ENCODE data around the gene AFF3. TPM values are rescaled to one million over a fixed set of nuclear protein-coding genes. Genes with fewer than 3 reads are reported as not detected.

Gene AFF3
- total RNA-seq, 1 experiment from 2014 or later: not detected

DNA sequence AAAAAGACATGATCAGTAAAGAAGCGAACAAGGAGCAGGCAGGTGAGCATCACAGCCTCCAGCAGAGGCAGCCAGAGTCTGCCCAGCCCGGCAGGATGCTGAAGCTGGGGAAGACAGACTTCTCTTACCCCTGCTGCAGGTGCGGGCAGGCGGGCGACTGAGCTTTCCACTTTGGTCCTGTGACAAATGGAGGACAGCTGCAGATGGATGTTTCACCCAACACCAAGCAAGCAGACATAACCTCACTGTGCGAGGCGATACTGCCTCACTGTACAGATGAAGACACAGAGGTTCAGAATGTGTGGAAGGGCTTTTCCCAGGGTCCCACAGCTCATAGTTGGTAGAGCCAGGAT lies 251.0 kb downstream of the AFF3 start:
- intact Hi-C loops (cut with micrococcal nuclease; ENCODE audit: unreplicated experiment): no loop called here
- H3K79me2 ChIP-seq (ENCODE audit: low read depth): no peaks in the 10 kb centered on the region

GRCh38 chr2:99890568-99891427 lies 251.6 kb downstream of the AFF3 start:
- Histone ChIP-seq H3K4me2 (no peak overlapping the region), H4K20me1 (ENCODE audit: insufficient read depth) (no peaks in the 10 kb centered on the region), H2AFZ (no peak overlapping the region), H3K79me2 (ENCODE audit: low read depth) (no peaks in the 10 kb centered on the region), H3F3A (ENCODE audit: insufficient read depth, low read depth) (no peaks in the 10 kb centered on the region), H3K36me3 (ENCODE audit: low read depth) (no peaks in the 10 kb centered on the region), H3K27ac (no peak overlapping the region), H3K9me3 (ENCODE audit: insufficient read depth, low read depth) (no peaks in the 10 kb centered on the region), H3K9me2 (ENCODE audit: insufficient read depth) (no peaks in the 10 kb centered on the region), H3K4me1 (replicated peaks; ENCODE audit: insufficient read depth) (no peaks in the 10 kb centered on the region), H3K27me3 (ENCODE audit: insufficient read depth, low read depth) (peaks cover 80% of the 10 kb centered on the region), H3K4me3 (no peak overlapping the region)
- ChIA-PET POLR2A (ENCODE audit: unreplicated experiment) (no interaction called here), CTCF (no interaction called here)
- TF ChIP-seq, protein P1, sequence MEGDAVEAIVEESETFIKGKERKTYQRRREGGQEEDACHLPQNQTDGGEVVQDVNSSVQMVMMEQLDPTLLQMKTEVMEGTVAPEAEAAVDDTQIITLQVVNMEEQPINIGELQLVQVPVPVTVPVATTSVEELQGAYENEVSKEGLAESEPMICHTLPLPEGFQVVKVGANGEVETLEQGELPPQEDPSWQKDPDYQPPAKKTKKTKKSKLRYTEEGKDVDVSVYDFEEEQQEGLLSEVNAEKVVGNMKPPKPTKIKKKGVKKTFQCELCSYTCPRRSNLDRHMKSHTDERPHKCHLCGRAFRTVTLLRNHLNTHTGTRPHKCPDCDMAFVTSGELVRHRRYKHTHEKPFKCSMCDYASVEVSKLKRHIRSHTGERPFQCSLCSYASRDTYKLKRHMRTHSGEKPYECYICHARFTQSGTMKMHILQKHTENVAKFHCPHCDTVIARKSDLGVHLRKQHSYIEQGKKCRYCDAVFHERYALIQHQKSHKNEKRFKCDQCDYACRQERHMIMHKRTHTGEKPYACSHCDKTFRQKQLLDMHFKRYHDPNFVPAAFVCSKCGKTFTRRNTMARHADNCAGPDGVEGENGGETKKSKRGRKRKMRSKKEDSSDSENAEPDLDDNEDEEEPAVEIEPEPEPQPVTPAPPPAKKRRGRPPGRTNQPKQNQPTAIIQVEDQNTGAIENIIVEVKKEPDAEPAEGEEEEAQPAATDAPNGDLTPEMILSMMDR (conservative IDR thresholded peaks at IDR 0.05): no peak
- TF ChIP-seq EZH2 (IDR thresholded peaks at IDR 0.05; ENCODE audit: low read depth): no peak
- no TSS peak for BruUV-seq (replicated peaks)
- DNase-seq: no peak
- intact Hi-C loops (cut with micrococcal nuclease; ENCODE audit: unreplicated experiment): no loop called here

More for the DNA sequence above, 251.0 kb downstream of the AFF3 start:
- Histone ChIP-seq H3K9me3 (ENCODE audit: insufficient read depth, low read depth) (no peaks in the 10 kb centered on the region), H4K20me1 (ENCODE audit: insufficient read depth) (no peaks in the 10 kb centered on the region), H3K27ac (no peak overlapping the region), H3F3A (ENCODE audit: insufficient read depth, low read depth) (no peaks in the 10 kb centered on the region), H3K4me2 (no peak overlapping the region), H2AFZ (no peak overlapping the region), H3K4me1 (replicated peaks; ENCODE audit: insufficient read depth) (no peaks in the 10 kb centered on the region), H3K9me2 (ENCODE audit: insufficient read depth) (no peaks in the 10 kb centered on the region), H3K36me3 (ENCODE audit: low read depth) (no peaks in the 10 kb centered on the region), H3K27me3 (ENCODE audit: insufficient read depth, low read depth) (peaks cover 73% of the 10 kb centered on the region), H3K4me3 (no peak overlapping the region)
- ChIA-PET POLR2A (ENCODE audit: unreplicated experiment) (no interaction called here), CTCF (no interaction called here)
- DNase-seq: no peak
- TF ChIP-seq EZH2 (IDR thresholded peaks at IDR 0.05; ENCODE audit: low read depth): no peak
- TF ChIP-seq, protein P1 (conservative IDR thresholded peaks at IDR 0.05): no peak
- no TSS peak for BruUV-seq (replicated peaks)

DNA sequence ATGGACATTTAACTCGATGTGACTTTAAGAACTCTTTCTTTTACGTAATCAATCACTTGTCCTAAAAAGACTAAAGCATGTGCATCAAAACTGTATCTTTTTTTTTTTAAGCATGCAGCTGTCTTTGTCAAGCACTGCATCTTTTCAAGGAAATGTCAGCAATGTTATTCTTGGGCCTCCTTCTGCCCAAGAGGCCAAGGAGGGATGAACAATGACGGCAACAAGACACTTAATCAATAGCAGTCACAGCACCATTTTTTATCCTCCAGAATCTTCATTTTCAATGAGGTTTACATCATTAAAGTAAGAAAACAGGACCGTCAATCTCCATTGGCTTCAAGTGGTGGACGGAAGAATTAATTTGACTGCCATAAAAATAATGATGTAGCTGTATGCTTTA lies 253.8 kb downstream of the AFF3 start:
- Histone ChIP-seq H3K4me2 (no peak overlapping the region), H3K9me3 (ENCODE audit: insufficient read depth, low read depth) (no peaks in the 10 kb centered on the region), H3K79me2 (ENCODE audit: low read depth) (no peaks in the 10 kb centered on the region), H3F3A (ENCODE audit: insufficient read depth, low read depth) (no peaks in the 10 kb centered on the region), H3K27ac (no peak overlapping the region), H2AFZ (no peak overlapping the region), H4K20me1 (ENCODE audit: insufficient read depth) (no peaks in the 10 kb centered on the region), H3K4me3 (no peak overlapping the region), H3K36me3 (ENCODE audit: low read depth) (no peaks in the 10 kb centered on the region), H3K27me3 (ENCODE audit: insufficient read depth, low read depth) (peaks cover 81% of the 10 kb centered on the region), H3K4me1 (replicated peaks; ENCODE audit: insufficient read depth) (no peaks in the 10 kb centered on the region), H3K9me2 (ENCODE audit: insufficient read depth) (no peaks in the 10 kb centered on the region)
- no peak for DNase-seq
- BruUV-seq (replicated peaks): no TSS peak
- intact Hi-C loops (cut with micrococcal nuclease; ENCODE audit: unreplicated experiment): no loop called here
- TF ChIP-seq, protein P1 (conservative IDR thresholded peaks at IDR 0.05): no peak
- TF ChIP-seq EZH2 (IDR thresholded peaks at IDR 0.05; ENCODE audit: low read depth): no peak
- POLR2A ChIA-PET (ENCODE audit: unreplicated experiment): no interaction called here
- CTCF ChIA-PET: no interaction called here

Measured in PC-9 (cell line).